Vagina (tissue), 2 donors: ENCODE results near the gene SCD.

Experiments
- POLR2A ChIP-seq, 2 donors: fragments of 450-650 bp; IDR thresholded peaks; one replicate each; pipeline ENCODE4 v1.6.1; 2017; ENCODE audit warnings: antibody characterized with exemption in 2 of 2, mild to moderate bottlenecking in 2 of 2, moderate library complexity in 2 of 2
- POLR2AphosphoS5 ChIP-seq, 2 donors: sonication (generic); formaldehyde crosslinking; IDR thresholded peaks; one replicate each; pipeline ENCODE4 v1.9.0; 2017; ENCODE audit warnings: antibody characterized with exemption in 2 of 2, mild to moderate bottlenecking in 2 of 2, low read depth in 1 of 2; ENCODE audit not compliant: insufficient read depth in 1 of 2
- TF ChIP-seq, protein P1 (sequence below), 3 experiments: fragments of 450-650 bp in 2 of 3; fragments of 200-600 bp in 1 of 3; sonication (generic) in 1 of 3; IDR thresholded peaks; one replicate each; pipeline ENCODE4 v1.5.1; 2017 to 2019; ENCODE audit warnings: antibody characterized with exemption in 3 of 3, mild to moderate bottlenecking in 2 of 3, moderate library complexity in 2 of 3

- TF ChIP-seq, protein P1, sequence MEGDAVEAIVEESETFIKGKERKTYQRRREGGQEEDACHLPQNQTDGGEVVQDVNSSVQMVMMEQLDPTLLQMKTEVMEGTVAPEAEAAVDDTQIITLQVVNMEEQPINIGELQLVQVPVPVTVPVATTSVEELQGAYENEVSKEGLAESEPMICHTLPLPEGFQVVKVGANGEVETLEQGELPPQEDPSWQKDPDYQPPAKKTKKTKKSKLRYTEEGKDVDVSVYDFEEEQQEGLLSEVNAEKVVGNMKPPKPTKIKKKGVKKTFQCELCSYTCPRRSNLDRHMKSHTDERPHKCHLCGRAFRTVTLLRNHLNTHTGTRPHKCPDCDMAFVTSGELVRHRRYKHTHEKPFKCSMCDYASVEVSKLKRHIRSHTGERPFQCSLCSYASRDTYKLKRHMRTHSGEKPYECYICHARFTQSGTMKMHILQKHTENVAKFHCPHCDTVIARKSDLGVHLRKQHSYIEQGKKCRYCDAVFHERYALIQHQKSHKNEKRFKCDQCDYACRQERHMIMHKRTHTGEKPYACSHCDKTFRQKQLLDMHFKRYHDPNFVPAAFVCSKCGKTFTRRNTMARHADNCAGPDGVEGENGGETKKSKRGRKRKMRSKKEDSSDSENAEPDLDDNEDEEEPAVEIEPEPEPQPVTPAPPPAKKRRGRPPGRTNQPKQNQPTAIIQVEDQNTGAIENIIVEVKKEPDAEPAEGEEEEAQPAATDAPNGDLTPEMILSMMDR (IDR thresholded peaks at IDR 0.05) = no peak
- TF ChIP-seq POLR2A (IDR thresholded peaks at IDR 0.05) = no peak
- no peak for TF ChIP-seq POLR2AphosphoS5 (IDR thresholded peaks at IDR 0.05; ENCODE audit: insufficient read depth in 1 of 2, low read depth in 1 of 2)
These were observed 5.8 kb upstream of the SCD start for GRCh38 chr10:100340948-100341847.
